Choroid plexus epithelial cell (primary cell): ENCODE measurements around the gene CACYBP.
A peak's percentile ranks its signal among the peaks of the same experiment; 100 is the strongest.

Experiments used
- DNase-seq: peaks from one replicate; pipeline ENCODE4 v3.0.0-alpha.2; 2010; ENCODE audit warnings: low read depth
- H3K4me3 ChIP-seq: 2 replicates; pipeline ENCODE4 v1.5.1; 2011; ENCODE audit warnings: low read depth, mild to moderate bottlenecking, control low read depth, low read length, moderate library complexity
- CTCF ChIP-seq: conservative IDR thresholded peaks from 2 replicates; pipeline ENCODE4 v1.5.1; 2011; ENCODE audit warnings: low read depth, mild to moderate bottlenecking, control low read depth, inconsistent platforms, low read length, moderate library complexity

CACYBP gene

DNA sequence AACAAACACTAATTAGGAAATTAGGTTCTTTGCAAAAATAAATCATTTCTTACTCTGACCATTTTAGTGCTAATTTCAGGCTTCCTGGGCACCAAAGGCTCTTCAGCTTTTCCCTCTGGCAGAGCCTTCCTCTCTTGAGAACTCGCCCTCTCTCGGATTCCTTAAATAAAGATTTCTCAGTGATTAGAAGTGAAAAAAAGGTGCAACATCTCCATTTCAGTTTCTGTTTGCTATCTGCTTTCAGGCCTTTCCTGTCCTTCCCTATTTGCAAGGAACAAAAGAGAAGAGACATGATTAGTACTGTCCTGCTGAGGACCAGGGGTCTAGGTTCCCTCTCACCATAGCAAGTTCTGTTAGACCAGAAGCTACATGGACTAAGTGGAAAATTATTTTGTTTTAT lies 27.8 kb upstream of the CACYBP start:
- H3K4me3 ChIP-seq, result no peak overlapping the region
- no peak for DNase-seq
- no peak for TF ChIP-seq CTCF

- no peak for DNase-seq
- no peak for TF ChIP-seq CTCF
- no peak overlapping the region for H3K4me3 ChIP-seq
Observed at GRCh38 chr1:174974711-174975119, 25.0 kb upstream of the CACYBP start.

DNA sequence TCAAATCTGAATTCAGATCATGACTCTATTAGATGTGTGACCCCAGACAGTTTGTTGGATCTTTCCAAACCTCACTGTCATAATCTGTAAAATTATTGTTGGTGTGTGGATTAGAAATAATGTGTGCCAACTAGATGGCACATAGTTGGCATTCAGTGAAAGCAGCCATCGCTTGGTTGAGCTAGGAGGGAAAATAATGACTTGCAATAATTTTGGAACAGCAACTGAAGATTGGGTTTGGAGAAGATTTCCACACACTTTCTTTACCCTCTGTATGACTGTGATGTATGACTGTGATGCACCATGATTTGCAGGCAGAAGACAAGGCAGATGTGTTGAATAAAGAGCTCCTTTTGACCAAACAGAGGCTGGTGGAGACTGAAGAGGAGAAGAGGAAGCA lies 24.0 kb upstream of the CACYBP start:
- H3K4me3 ChIP-seq, result no peak overlapping the region
- TF ChIP-seq CTCF, result no peak
- no peak for DNase-seq

GRCh38 chr1:174976436-174977108 lies 23.2 kb upstream of the CACYBP start:
- DNase-seq, result peak; percentile 77
- H3K4me3 ChIP-seq, result no peak overlapping the region
- no peak for TF ChIP-seq CTCF

DNA sequence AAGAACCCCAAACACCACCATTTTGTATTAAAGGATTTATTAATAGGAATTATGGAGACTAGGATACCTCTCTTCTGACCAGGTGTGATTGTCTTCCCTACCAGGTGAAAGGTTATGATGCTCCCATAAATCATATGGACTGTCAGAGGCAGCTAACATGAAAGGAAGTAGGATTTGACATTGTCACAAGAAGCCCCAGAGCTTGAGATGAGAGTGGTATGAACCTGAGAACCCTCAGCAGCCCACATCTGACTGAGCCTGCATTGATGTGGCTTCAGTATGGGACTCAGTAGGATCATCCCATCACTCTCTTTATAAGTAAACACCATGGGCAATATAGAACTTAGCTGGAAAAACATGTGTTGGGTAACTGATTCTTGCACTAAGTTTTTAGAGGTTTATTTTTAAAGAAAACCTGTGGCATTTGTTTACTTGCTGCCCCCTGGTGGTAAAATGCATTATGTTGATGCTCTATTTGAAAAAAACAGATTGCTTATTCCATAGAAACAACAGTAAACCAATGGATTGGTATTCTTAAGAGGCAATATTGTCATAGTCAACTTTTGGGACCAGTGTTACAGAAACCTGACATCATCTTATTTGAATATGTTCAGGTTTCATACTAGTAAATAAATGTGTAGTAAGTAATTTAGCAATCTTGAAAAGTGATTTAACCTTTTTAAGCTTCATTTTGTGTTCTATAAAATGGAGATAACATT lies 16.6 kb upstream of the CACYBP start:
- DNase-seq, result peak; percentile 79
- peak; percentile 61 for TF ChIP-seq CTCF

DNA sequence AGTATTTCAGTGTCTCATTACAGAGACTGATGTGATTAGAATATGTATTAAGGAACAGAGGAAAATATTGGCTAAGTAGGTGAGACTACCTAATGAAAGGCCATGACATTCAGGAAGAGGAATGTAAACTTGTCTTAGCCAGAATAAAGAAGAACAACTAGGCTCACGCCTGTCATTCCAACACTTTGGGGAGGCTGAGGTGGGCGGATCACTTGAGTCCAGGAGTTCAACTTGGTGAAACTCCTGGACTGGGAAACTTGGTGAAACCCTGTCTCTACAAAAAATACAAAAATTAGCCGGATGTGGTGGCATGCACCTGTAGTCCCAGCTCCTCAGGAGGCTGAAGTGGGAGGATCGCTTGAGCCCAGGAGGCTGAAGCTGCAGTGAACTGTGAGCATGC lies 14.8 kb upstream of the CACYBP start:
- no peak for DNase-seq
- TF ChIP-seq CTCF, result no peak
- H3K4me3 ChIP-seq, result no peak overlapping the region

More for the DNA sequence above, 16.6 kb upstream of the CACYBP start:
- H3K4me3 ChIP-seq, result no peak overlapping the region

GRCh38 chr1:174988539-174988938 lies 11.2 kb upstream of the CACYBP start:
- no peak overlapping the region for H3K4me3 ChIP-seq
- TF ChIP-seq CTCF, result no peak
- DNase-seq, result no peak
